ENCODE measurements around the gene ENHO.
"Not testable (repeated sequence)": the region's sequence is repeated elsewhere in the genome, so short reads cannot be mapped to it uniquely, and the experiment has no call there.

ENHO gene

DNA sequence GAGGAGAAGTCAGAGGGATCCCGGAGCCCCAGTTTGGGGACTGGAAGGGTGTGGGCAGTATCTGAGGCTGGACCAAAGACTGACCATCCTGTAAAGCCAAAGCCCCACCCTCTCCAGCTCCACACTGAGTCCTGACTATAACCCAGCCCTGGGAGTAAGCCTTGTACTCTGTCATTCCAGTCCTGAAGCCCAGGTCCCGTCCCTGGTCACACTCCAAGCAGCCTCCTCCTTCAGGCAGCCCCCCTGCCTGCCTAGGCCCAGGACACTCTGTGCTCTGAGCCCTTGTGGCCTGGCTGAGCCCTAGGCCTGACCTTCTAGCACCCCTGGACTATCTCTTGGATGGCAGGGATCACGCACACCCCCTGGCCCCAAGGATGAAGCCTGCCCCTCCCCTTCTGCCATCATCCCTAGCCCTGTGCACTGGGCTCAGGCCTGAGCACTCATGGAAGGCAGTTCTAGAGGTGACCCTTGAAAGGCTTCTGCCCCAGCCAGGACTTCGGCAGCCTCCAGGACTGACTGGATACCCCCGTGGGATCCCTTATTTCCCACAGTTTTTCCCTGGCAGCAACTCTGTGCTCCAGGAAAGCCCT is 28.0 kb upstream of the ENHO start:
- Mint-ChIP-seq H3K27me3 (peaks cover 19% of the 10 kb centered on the region), H3K9me3 (no peaks in the 10 kb centered on the region), H3K27ac (no peak overlapping the region), H3K4me3 (no peak overlapping the region), H3K4me1 (no peaks in the 10 kb centered on the region), H3K36me3 (ENCODE audit: low read depth) (no peaks in the 10 kb centered on the region)
- DNase-seq (no peak), ATAC-seq (no peak)

GRCh38 chr9:34550016-34550680 is 27.4 kb upstream of the ENHO start:
- Mint-ChIP-seq H3K9me3 (no peaks in the 10 kb centered on the region), H3K4me1 (no peaks in the 10 kb centered on the region), H3K27me3 (peaks cover 24% of the 10 kb centered on the region), H3K4me3 (no peak overlapping the region), H3K27ac (no peak overlapping the region), H3K36me3 (ENCODE audit: low read depth) (no peaks in the 10 kb centered on the region)
- no peak for DNase-seq
- ATAC-seq = no peak

- Mint-ChIP-seq H3K4me3 (no peak overlapping the region), H3K9me3 (no peaks in the 10 kb centered on the region), H3K27me3 (peaks cover 21% of the 10 kb centered on the region), H3K27ac (no peak overlapping the region), H3K4me1 (no peaks in the 10 kb centered on the region), H3K36me3 (ENCODE audit: low read depth) (no peaks in the 10 kb centered on the region)
- DNase-seq (no peak), ATAC-seq (no peak)
These were observed 26.6 kb upstream of the ENHO start for GRCh38 chr9:34549407-34549732.

GRCh38 chr9:34547960-34548611 is 25.3 kb upstream of the ENHO start:
- DNase-seq (peak; percentile 57), ATAC-seq (no peak)
- Mint-ChIP-seq H3K4me1 (no peaks in the 10 kb centered on the region), H3K9me3 (no peaks in the 10 kb centered on the region), H3K27me3 (peaks cover 21% of the 10 kb centered on the region), H3K27ac (no peak overlapping the region), H3K4me3 (no peak overlapping the region), H3K36me3 (ENCODE audit: low read depth) (no peaks in the 10 kb centered on the region)

DNA sequence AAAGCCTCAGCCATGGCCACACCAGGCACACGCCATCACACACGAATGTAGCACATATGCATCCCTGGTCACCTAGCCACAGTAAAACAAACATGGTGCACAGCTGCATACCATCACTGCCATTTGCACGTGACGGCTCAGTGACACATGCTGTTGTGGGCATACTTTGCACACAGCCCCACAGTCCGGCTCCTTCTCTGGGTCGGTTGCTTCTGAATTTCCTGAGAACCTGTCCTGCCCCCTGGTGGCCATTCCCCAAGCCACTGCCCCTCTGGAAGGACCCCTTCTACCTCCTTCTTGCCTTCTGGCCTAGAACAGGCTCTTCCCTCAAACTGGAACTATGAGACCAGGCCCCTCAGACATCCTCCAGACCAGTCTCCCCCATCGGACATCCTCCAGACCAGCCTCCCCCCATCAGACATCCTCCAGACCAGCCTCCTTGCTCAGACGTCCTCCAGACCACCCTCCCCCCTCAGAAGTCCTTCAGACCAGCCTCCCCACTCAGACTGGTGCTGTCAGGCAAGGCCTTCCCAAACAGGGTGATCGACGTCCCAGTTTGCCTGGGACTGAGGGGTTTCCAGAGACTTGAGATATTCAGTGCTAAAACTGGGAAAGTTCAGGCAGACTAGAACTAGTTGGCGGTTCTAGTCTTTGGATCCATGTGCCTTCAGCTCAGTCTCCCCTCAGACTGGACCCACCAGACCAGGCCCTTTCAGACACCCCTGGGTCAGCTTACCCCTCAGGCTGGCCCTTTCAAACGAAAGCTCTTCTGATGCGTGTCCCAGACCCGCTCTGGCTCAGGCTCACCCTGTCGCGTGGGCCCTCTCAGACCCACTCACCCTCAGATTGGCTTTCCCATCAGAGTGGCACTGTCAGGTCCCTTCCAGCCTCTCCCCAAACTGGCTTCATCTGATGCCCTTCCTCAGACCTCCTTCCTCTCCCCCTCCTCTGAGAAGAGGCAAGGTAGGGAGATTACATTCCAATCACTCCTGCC is 24.3 kb upstream of the ENHO start:
- DNase-seq = peak; percentile 69
- Mint-ChIP-seq H3K4me3 (no peak overlapping the region), H3K27ac (no peak overlapping the region), H3K4me1 (no peaks in the 10 kb centered on the region), H3K36me3 (ENCODE audit: low read depth) (no peaks in the 10 kb centered on the region), H3K27me3 (peaks cover 21% of the 10 kb centered on the region), H3K9me3 (no peaks in the 10 kb centered on the region)
- peak; percentile 50 for ATAC-seq

DNA sequence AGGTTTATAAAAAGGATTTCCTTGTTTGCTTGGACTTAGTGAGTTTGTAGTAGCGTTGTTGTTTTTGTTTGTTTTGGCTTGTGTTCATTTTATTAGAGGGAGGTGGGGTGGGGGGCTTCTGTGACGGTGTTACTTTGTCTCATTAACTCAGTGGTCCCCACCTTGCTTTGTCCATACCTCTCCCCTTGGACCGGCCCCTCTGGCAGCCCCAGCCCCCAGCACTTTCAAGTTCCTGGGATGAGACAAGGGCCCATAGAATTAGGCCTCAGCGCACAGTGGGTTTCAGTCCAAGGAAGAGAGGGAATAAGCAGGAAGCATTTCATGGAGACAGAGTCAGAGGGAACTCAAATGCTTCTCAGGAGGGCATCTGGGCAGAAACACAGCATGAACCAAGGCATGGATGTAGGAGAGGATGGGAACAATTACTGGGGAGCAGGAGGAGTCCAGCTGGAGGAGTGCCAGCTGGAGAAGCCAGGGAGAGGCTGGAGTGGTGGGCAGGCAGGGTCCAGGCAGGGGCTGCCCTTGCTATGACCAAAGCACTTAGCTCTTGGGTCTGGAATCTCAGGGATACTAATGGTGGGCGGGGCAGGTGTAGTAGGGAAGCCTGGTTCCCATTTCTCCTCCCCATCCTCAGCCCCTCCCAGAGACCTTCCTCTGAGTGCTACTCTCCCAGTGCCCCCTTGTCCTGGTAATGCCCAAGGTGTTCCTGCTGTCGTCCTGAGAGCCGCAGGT is 23.5 kb upstream of the ENHO start:
- Mint-ChIP-seq H3K4me3 (no peak overlapping the region), H3K36me3 (ENCODE audit: low read depth) (no peaks in the 10 kb centered on the region), H3K4me1 (no peaks in the 10 kb centered on the region), H3K27me3 (peaks cover 22% of the 10 kb centered on the region), H3K27ac (no peak overlapping the region), H3K9me3 (no peaks in the 10 kb centered on the region)
- DNase-seq (no peak), ATAC-seq (no peak)

DNA sequence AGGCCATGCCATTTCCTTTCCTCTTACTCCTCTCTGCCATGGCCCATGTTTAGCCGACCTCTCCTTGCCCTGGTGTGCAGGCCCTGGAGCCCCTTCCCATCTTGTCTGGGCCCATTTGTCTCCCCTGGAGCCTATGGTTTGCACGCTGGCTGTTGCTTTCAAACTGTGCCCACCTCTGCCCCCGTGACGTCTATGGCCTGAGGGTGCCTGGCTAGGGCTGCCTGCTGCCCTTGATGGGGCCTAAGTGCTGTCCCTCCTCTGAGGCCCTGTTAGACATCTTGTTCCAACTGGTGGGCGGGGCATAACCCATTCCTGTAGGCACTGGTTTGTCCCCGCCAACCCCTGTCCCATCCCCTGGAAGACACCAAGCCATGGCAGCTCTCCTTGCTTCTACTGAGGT is 22.7 kb upstream of the ENHO start:
- Mint-ChIP-seq H3K4me1 (no peaks in the 10 kb centered on the region), H3K27me3 (peaks cover 22% of the 10 kb centered on the region), H3K27ac (no peak overlapping the region), H3K36me3 (ENCODE audit: low read depth) (no peaks in the 10 kb centered on the region), H3K4me3 (no peak overlapping the region), H3K9me3 (no peaks in the 10 kb centered on the region)
- ATAC-seq (no peak), DNase-seq (no peak)

- H3K4me3 Mint-ChIP-seq = no peak overlapping the region
- H3K27ac Mint-ChIP-seq = no peak overlapping the region
- ATAC-seq (no peak), DNase-seq (no peak)
- H3K9me3 Mint-ChIP-seq = no peaks in the 10 kb centered on the region
- H3K36me3 Mint-ChIP-seq (ENCODE audit: low read depth) = no peaks in the 10 kb centered on the region
- peaks cover 22% of the 10 kb centered on the region for H3K27me3 Mint-ChIP-seq
- no peaks in the 10 kb centered on the region for H3K4me1 Mint-ChIP-seq
These were observed 21.2 kb upstream of the ENHO start for GRCh38 chr9:34544035-34544434.

GRCh38 chr9:34541540-34541939 is 18.8 kb upstream of the ENHO start:
- H3K36me3 Mint-ChIP-seq (ENCODE audit: low read depth) = no peaks in the 10 kb centered on the region
- no peaks in the 10 kb centered on the region for H3K4me1 Mint-ChIP-seq
- ATAC-seq = no peak
- no peak overlapping the region for H3K27ac Mint-ChIP-seq
- no peak overlapping the region for H3K4me3 Mint-ChIP-seq
- H3K9me3 Mint-ChIP-seq = no peaks in the 10 kb centered on the region
- peaks cover 17% of the 10 kb centered on the region for H3K27me3 Mint-ChIP-seq
- DNase-seq = no peak

DNA sequence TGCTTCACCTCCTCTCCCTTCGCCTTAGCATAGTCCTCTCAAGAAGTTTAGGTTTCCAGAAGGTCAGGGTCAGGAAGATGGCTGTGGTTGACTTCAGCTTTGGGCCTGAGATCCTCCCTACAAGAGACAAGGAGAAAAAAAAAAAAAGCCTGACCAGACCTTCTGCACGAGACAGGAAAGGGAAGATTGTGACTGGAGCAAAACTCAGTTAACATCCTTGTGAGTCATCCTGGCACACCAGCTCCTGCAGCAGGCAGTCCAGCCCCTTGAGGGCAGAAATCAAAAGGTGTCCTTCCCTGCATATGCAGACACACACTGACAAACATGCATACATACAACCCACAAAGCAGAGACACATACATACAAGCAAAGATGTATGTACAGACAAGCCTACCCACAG is 18.0 kb upstream of the ENHO start:
- Mint-ChIP-seq H3K27ac (no peak overlapping the region), H3K4me1 (no peaks in the 10 kb centered on the region), H3K36me3 (ENCODE audit: low read depth) (no peaks in the 10 kb centered on the region), H3K4me3 (no peak overlapping the region), H3K9me3 (no peaks in the 10 kb centered on the region), H3K27me3 (peaks cover 17% of the 10 kb centered on the region)
- ATAC-seq (no peak), DNase-seq (no peak)

- Mint-ChIP-seq H3K36me3 (ENCODE audit: low read depth) (no peaks in the 10 kb centered on the region), H3K9me3 (no peaks in the 10 kb centered on the region), H3K4me1 (no peaks in the 10 kb centered on the region), H3K27ac (no peak overlapping the region), H3K4me3 (no peak overlapping the region), H3K27me3 (peaks cover 34% of the 10 kb centered on the region)
- DNase-seq (no peak), ATAC-seq (no peak)
These were observed 13.9 kb upstream of the ENHO start for GRCh38 chr9:34536685-34537084.

GRCh38 chr9:34532041-34532440 is 9.3 kb upstream of the ENHO start:
- not testable (repeated sequence) for H3K4me3 Mint-ChIP-seq; DNase-seq; H3K9me3 Mint-ChIP-seq; H3K4me1 Mint-ChIP-seq; H3K27ac Mint-ChIP-seq; H3K36me3 Mint-ChIP-seq (ENCODE audit: low read depth); ATAC-seq
- H3K27me3 Mint-ChIP-seq = peaks cover 50% of the 10 kb centered on the region

DNA sequence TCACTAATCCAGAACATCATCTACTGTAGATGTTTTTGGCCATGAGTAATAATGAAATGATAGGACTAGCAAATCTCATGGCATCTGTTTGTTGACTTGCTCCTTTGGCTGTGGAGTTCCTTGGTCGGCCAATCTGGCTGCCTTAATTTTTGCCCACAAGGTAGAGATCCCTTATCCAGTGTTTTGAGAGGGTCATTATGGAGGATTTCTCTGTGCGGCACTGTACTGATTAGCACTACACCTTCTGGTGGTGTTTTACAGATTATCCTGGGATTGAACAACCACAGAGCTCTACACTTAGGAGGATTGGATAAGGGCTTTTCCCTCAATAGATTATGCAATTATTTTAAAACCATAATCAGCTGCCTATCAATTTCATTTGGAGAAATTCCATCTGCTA is 3.2 kb upstream of the ENHO start:
- H3K4me1 Mint-ChIP-seq = peaks cover 24% of the 10 kb centered on the region
- no peak for DNase-seq
- H3K27ac Mint-ChIP-seq = no peak overlapping the region
- H3K36me3 Mint-ChIP-seq (ENCODE audit: low read depth) = no peaks in the 10 kb centered on the region
- peaks cover 40% of the 10 kb centered on the region for H3K27me3 Mint-ChIP-seq
- H3K9me3 Mint-ChIP-seq = no peaks in the 10 kb centered on the region
- no peak for ATAC-seq
- H3K4me3 Mint-ChIP-seq = no peak overlapping the region

- H3K27me3 Mint-ChIP-seq = peaks cover 27% of the 10 kb centered on the region
- ATAC-seq = no peak
- H3K4me3 Mint-ChIP-seq = no peak overlapping the region
- no peaks in the 10 kb centered on the region for H3K9me3 Mint-ChIP-seq
- no peak overlapping the region for H3K27ac Mint-ChIP-seq
- no peaks in the 10 kb centered on the region for H3K36me3 Mint-ChIP-seq (ENCODE audit: low read depth)
- DNase-seq = no peak
- H3K4me1 Mint-ChIP-seq = peaks cover 24% of the 10 kb centered on the region
These were observed 1.6 kb upstream of the ENHO start for GRCh38 chr9:34524349-34524748.
